GM23338 (cell line): ENCODE data around the gene MAGEA9B. TPM values are rescaled to one million over a fixed set of nuclear protein-coding genes. Genes with fewer than 3 reads are reported as not detected.
A peak's percentile ranks its signal among the peaks of the same experiment; 100 is the strongest.
"Not testable (repeated sequence)": the region's sequence is repeated elsewhere in the genome, so short reads cannot be mapped to it uniquely, and the experiment has no call there.

Experiments
- ATAC-seq: fragments of 200-7000 bp; cut with Tn5 transposase; 3 replicates; pipeline ENCODE4 v1.9.1; 2020
- DNase-seq: peaks from one replicate; pipeline ENCODE4 v3.0.0-alpha.2; 2015; ENCODE audit warnings: low spot score
- H2AFZ ChIP-seq: fragments of 200-600 bp; sonication (generic); 2 replicates; pipeline ENCODE4 v1.8.0; 2016; ENCODE audit warnings: antibody characterized with exemption, mild to moderate bottlenecking, moderate library complexity
- H3F3A ChIP-seq: fragments of 200-600 bp; sonication (generic); replicated peaks from 2 replicates; pipeline ENCODE4 v1.8.0; 2017; ENCODE audit warnings: antibody characterized with exemption, mixed run types, low read depth
- H3K27ac ChIP-seq: fragments of 200-600 bp; sonication (generic); 2 replicates; pipeline ENCODE4 v1.6.1; 2016; ENCODE audit warnings: low read depth
- H3K27me3 ChIP-seq: fragments of 200-600 bp; sonication (generic); 2 replicates; pipeline ENCODE4 v1.8.0; 2016; ENCODE audit warnings: mild to moderate bottlenecking, mixed run types, moderate library complexity; ENCODE audit not compliant: insufficient read depth
- H3K36me3 ChIP-seq: fragments of 200-600 bp; sonication (generic); 2 replicates; pipeline ENCODE4 v1.8.0; 2016; ENCODE audit warnings: mild to moderate bottlenecking; ENCODE audit not compliant: insufficient read depth
- H3K4me1 ChIP-seq: fragments of 200-600 bp; sonication (generic); 2 replicates; pipeline ENCODE4 v1.8.0; 2016; ENCODE audit warnings: mild to moderate bottlenecking, moderate library complexity; ENCODE audit not compliant: insufficient read depth
- H3K4me2 ChIP-seq: fragments of 200-600 bp; sonication (generic); 2 replicates; pipeline ENCODE4 v1.7.1; 2017; ENCODE audit warnings: mixed run types
- H3K4me3 ChIP-seq: fragments of 200-600 bp; sonication (generic); 2 replicates; pipeline ENCODE4 v1.6.1; 2016; ENCODE audit warnings: mixed run types
- H3K79me2 ChIP-seq: fragments of 200-600 bp; sonication (generic); replicated peaks from 2 replicates; pipeline ENCODE4 v1.8.0; 2017; ENCODE audit warnings: mild to moderate bottlenecking; ENCODE audit not compliant: insufficient read depth
- H3K9me2 ChIP-seq: fragments of 200-600 bp; sonication (generic); 2 replicates; pipeline ENCODE4 v1.8.0; 2017; ENCODE audit not compliant: insufficient read depth
- H4K20me1 ChIP-seq: fragments of 200-600 bp; sonication (generic); replicated peaks from 2 replicates; pipeline ENCODE4 v1.8.0; 2017; ENCODE audit warnings: mild to moderate bottlenecking; ENCODE audit not compliant: insufficient read depth
- H3K27ac Mint-ChIP-seq: 2 replicates; pipeline ENCODE4 v1.8.0; 2020; ENCODE audit warnings: inconsistent platforms, mild to moderate bottlenecking, moderate library complexity, mixed read lengths
- H3K27me3 Mint-ChIP-seq: 3 replicates; pipeline ENCODE4 v1.8.0; 2022; ENCODE audit warnings: low read depth, mild to moderate bottlenecking, moderate library complexity, mixed read lengths, inconsistent platforms; ENCODE audit not compliant: insufficient read depth, poor library complexity
- H3K36me3 Mint-ChIP-seq: 3 replicates; pipeline ENCODE4 v1.8.0; 2021; ENCODE audit warnings: low read depth, mild to moderate bottlenecking, inconsistent platforms, moderate library complexity, mixed read lengths
- H3K4me1 Mint-ChIP-seq: 3 replicates; pipeline ENCODE4 v1.8.0; 2020; ENCODE audit warnings: mild to moderate bottlenecking, inconsistent platforms, mixed read lengths
- H3K4me3 Mint-ChIP-seq: 3 replicates; pipeline ENCODE4 v1.8.0; 2021; ENCODE audit warnings: moderate library complexity, mild to moderate bottlenecking, inconsistent platforms, mixed read lengths
- H3K9me3 Mint-ChIP-seq: 3 replicates; pipeline ENCODE4 v1.8.0; 2020; ENCODE audit warnings: moderate library complexity, mild to moderate bottlenecking, inconsistent platforms, mixed read lengths
- polyA plus RNA-seq: library from polyadenylated mRNA; unstranded; fragments of >200 nt; fragmentation: Nextera tagmentation; extraction: Ambion mirVana; gene quantifications from 2 replicates; pipeline ENCODE4 v1.2.1, GENCODE V29; 2016
- total RNA-seq: library from RNA; depleted of rRNA; stranded (reverse); fragments of >200 nt; shearing (Covaris generic); gene quantifications from 2 replicates; pipeline ENCODE4 v1.2.3, GENCODE V29; 2014
- TF ChIP-seq, protein P1 (sequence below), 2 experiments: fragments of 200-600 bp in 1 of 2; sonication (generic) in 1 of 2; conservative IDR thresholded peaks; 2 replicates each; pipeline versions ENCODE4 v1.5.1 to v1.6.1; 2016 to 2017; ENCODE audit warnings: antibody characterized with exemption in 2 of 2, low read depth in 2 of 2, mild to moderate bottlenecking in 2 of 2, moderate library complexity in 1 of 2

MAGEA9B gene
- total and polyA plus RNA-seq, 2 experiments from 2014 or later: 0.52 TPM; not detected in 1

DNA sequence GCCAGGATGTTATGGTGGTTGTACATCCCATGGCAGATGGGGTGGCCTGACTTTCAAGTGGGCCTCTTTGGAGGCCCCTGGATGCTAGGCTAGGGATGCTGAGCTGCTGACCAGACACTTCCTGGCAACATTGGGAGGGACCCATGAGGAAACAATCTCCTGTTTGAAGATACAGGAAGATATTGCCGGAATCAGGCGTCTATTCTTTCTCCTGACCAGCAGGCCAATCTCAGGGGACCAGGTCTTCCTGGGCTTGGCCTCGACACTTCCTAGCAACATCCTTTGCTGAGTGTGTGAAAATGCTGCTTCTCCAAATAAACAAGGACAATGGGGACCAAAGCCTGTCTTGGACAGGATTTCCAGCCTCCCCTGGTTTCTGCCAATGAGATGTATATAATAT lies 39.5 kb downstream of the MAGEA9B start:
- H3K27ac Mint-ChIP-seq, H3K27me3 Mint-ChIP-seq, H3K36me3 Mint-ChIP-seq, H3K4me1 ChIP-seq, H3K9me3 Mint-ChIP-seq, H3K27me3 ChIP-seq, H4K20me1 ChIP-seq, DNase-seq, H3K4me2 ChIP-seq, H3K4me3 Mint-ChIP-seq, ATAC-seq, H2AFZ ChIP-seq, H3K27ac ChIP-seq, H3K4me1 Mint-ChIP-seq, H3K79me2 ChIP-seq, H3F3A ChIP-seq, H3K4me3 ChIP-seq, H3K9me2 ChIP-seq, H3K36me3 ChIP-seq: not testable (repeated sequence)

GRCh38 chrX:149546962-149547361 lies 40.3 kb downstream of the MAGEA9B start:
- H3K27ac Mint-ChIP-seq, H3K4me3 ChIP-seq, H4K20me1 ChIP-seq, H3K9me3 Mint-ChIP-seq, H3K27me3 ChIP-seq, H3K27me3 Mint-ChIP-seq, H3F3A ChIP-seq, ATAC-seq, H3K4me2 ChIP-seq, H3K36me3 ChIP-seq, H3K79me2 ChIP-seq, H3K36me3 Mint-ChIP-seq, DNase-seq, H3K4me1 Mint-ChIP-seq, H3K4me3 Mint-ChIP-seq, H3K9me2 ChIP-seq, H2AFZ ChIP-seq, H3K4me1 ChIP-seq, H3K27ac ChIP-seq: not testable (repeated sequence)

DNA sequence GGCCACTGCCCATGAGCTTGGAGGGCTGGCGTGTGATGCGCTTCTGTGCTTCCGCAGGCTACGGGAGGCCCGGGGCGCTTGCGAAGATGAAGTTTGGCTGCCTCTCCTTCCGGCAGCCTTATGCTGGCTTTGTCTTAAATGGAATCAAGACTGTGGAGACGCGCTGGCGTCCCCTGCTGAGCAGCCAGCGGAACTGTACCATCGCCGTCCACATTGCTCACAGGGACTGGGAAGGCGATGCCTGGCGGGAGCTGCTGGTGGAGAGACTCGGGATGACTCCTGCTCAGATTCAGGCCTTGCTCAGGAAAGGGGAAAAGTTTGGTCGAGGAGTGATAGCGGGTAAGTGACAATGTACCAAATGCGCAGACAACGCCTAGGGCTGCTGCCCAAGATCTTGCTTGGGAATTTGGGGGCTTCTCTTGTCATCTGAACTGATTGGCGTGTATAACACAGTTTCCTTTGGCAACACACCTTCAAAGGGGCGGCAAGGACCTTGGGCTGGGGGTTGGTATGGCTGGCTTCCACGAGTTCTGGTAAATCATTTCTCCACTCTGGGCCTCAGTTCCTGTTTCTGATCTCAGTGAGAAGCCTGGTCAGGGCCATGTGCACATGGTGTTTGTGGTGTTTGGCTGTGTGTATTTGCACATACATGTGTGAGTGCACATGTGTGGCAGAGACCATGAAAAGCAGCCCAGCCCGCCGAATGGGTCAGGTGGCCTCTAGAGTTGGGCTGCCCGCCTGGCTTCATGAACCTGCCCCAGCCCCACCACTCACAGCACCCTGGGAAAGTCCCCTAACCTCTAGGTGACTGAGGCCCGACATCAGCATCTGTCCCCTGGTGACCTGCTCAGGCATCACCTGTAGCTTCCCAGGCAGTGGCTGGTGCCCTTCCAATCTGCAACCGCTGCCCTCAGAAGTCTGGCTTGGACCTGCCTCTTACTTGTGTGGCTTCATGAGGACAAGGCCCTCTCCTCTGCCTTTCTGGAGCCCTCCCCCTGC lies 41.4 kb downstream of the MAGEA9B start:
- ATAC-seq (peak; percentile 78), DNase-seq (peak; percentile 65)
- H2AFZ ChIP-seq, H3K79me2 ChIP-seq, H3K4me1 ChIP-seq, H3K36me3 Mint-ChIP-seq, H3K27me3 Mint-ChIP-seq, H3K9me3 Mint-ChIP-seq, H3K27ac ChIP-seq, H3K27ac Mint-ChIP-seq, H3K4me3 ChIP-seq, H3K36me3 ChIP-seq, H3K27me3 ChIP-seq, H3K9me2 ChIP-seq, H4K20me1 ChIP-seq, H3K4me3 Mint-ChIP-seq, H3K4me1 Mint-ChIP-seq, H3K4me2 ChIP-seq, H3F3A ChIP-seq: not testable (repeated sequence)
- TF ChIP-seq, protein P1, sequence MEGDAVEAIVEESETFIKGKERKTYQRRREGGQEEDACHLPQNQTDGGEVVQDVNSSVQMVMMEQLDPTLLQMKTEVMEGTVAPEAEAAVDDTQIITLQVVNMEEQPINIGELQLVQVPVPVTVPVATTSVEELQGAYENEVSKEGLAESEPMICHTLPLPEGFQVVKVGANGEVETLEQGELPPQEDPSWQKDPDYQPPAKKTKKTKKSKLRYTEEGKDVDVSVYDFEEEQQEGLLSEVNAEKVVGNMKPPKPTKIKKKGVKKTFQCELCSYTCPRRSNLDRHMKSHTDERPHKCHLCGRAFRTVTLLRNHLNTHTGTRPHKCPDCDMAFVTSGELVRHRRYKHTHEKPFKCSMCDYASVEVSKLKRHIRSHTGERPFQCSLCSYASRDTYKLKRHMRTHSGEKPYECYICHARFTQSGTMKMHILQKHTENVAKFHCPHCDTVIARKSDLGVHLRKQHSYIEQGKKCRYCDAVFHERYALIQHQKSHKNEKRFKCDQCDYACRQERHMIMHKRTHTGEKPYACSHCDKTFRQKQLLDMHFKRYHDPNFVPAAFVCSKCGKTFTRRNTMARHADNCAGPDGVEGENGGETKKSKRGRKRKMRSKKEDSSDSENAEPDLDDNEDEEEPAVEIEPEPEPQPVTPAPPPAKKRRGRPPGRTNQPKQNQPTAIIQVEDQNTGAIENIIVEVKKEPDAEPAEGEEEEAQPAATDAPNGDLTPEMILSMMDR (conservative IDR thresholded peaks at IDR 0.05; ENCODE audit: low read depth in 2 of 2): peak; percentile 9 to 58; a peak in 2 of 4 replicates
